Measurements from ENCODE around the gene FNBP1.
"Not testable (repeated sequence)": the region's sequence is repeated elsewhere in the genome, so short reads cannot be mapped to it uniquely, and the experiment has no call there.

The FNBP1 gene

DNA sequence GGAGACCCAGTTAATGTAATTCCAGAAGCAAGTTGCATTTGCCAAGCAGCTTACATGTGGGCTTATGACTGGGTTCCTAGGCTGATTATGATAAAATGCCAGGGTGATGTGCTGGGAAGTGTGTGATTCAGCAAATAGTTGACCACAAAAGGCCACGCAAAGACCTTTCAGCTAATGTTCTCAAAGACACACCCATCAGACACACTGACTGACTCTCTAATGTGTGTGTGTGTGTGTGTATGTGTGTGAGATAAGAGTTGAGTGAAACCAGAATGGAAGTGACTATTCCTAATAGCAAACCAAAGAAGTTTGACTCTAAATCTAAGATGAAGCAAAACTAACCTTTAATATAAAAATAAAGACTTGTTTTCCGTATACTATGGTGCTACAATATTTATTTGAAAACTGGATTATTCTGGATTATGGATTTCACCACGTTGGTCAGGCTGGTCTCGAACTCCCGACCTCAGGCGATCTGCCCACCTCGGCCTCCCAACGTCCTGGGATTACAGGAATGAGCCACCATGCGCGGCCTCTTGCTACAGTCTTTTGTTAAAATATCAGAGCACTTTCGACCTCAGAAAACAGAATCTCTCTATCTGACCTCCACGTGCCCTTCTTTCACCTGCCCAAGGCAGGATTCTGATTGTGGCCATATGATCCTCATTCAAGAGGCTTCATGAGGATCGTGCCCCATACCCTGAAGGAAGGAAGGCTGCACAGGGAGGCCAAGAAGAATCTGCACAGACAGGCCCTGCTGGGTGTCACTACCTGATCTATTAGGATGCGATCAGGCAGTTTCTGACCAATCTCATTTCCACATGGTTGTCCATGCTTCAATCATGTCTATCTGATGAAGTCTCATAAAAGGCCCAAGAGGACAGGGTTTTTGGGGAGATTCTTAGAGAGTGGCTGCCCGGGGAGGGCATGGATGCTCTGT, 132.1 kb downstream of the FNBP1 start:
- peak; percentile 53 for DNase-seq

DNA sequence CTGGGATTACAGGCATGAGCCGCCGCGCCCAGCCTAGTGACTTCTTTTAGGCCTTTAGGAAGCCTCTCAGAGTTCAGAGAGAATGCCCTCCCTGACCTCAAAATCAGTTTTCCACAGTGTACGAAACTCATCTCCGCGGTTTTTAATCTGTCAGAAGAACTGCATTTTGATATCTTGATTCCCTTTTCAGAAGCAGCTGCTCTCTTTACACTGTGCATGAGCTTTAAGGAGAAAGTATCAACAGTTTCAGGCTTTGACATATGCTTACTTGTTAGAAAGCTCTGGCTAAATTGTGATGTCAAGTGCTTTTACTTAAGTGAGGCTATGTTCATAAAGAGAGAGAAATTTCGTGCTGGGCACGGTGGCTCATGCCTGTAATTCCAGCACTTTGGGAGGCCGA, 133.1 kb downstream of the FNBP1 start:
- DNase-seq, result no peak

DNA sequence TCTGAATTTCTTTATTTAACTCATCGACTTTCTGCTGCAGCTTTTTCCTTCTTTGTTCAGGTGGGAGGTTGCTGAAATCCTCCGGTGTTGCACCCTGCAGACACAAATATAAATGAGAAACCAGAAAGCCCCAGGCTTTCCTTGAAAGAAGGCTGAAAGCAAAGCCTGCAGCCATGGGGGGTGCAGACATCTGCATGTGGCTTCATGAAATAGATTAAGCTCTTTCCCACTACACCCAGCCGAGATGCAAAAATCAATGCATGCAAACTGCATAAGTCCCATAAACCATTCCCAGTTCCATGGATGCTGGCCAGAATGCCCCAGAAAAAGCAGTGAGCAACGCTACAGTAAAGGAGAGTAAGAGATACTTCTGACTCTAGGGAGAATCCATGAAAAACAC, 134.1 kb downstream of the FNBP1 start:
- no peak for DNase-seq

DNA sequence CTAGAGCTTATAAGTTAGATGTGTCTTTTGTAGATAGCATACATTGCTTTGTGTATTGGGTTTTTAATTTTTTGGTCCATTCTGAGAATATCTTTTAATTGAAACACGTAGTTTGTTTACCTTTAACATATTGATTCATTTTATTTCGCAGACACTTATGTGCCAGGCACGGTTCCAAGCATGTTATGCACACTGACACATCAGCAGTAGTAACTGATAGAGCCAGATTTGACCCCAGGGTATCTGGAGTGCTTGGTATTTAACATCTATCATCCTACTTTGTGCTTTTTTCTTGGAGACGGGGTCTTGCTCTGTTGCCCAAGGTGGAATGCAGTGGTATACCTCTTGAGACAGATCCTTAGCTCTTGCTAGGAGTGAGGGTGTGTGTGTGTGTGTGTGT, 135.8 kb downstream of the FNBP1 start:
- DNase-seq, result no peak

DNA sequence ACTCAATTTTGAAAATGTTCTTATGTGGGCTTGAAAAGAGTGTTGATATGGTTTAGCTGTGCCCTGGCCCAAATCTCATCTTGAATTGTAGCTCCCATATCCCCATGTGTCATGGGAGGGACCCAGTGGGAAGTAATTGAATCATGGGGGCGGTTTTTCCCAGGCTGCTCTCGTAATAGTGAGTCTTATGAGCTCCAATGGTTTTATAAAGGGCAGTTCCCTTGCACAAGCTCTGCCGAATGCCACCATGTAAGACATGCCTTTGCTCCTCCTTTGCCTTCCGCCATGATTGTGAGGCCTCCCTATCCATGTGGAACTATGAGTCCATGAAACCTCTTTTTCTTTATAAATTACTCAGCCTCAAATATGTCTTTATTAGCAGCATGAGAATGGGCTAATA, 136.7 kb downstream of the FNBP1 start:
- DNase-seq, result no peak

DNA sequence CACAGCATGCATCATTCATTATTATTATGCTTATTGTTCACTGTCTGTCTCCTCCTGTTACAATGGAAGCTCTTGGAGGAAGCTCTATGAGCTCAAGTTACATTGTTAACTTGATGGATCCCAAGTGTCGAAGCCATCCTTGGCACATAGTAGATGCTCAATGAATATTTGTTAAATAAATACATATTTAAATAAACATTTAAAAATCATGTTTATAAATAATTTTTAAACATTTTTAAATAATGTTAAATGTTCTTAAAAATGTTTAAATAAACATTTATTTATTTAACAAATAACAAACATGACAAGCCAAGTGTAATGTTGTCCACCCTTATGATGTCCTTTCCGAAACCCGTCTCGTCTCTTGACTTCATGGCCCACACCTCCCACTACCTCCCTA, 138.3 kb downstream of the FNBP1 start:
- DNase-seq, result no peak

DNA sequence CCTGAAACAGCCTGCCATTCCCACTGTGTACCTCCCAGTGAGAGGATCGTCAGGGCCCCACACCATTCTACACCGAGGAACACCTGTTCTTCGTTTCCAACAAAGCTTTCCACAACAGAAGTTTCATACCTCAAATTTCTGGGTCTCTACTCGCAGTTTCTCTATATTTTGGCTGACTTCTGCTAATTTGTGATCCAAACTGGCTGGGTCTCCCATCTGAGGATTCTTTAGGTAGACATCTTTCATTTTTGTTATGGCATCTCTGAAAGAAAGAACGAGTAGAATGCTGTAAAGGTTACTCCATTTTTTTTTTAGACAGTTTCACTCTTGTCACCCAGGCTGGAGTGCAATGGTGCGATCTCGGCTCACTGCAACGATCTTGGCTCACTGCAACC, 140.3 kb downstream of the FNBP1 start:
- DNase-seq, result no peak

DNA sequence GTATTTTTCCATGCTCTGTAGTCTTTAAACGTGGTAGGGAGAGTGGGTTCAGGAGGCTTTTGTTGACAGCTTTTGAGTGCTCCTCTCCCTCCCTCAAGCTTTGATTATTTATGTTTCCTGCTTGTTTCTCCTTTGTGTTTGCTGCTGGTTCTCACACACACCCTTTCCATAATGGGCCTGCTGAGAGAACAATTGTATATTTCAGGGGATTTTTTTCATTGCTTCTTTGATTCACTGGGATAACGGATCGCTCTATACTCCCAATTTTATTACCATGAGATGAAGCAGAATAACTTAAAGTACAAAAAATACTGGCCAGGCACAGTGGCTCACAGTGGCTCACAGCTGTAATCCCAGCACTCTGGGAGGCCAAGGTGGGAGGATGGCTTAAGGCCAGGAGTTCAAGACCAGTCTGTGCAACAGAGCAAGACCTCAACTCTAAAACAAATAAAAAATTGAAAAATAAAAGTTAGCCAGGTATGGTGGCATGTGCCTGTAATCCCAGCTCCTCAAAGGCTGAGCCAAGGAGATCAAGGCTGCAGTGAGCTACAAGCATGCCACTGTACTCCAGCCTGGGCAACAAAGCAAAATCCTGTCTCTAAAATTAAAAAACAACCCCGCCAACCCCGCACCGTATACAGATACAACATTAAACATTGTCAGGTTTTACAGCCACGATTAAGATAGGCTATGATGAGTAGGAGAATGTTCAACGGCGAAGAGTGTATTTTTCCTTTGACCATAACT, 140.8 kb downstream of the FNBP1 start:
- DNase-seq, result no peak

DNA sequence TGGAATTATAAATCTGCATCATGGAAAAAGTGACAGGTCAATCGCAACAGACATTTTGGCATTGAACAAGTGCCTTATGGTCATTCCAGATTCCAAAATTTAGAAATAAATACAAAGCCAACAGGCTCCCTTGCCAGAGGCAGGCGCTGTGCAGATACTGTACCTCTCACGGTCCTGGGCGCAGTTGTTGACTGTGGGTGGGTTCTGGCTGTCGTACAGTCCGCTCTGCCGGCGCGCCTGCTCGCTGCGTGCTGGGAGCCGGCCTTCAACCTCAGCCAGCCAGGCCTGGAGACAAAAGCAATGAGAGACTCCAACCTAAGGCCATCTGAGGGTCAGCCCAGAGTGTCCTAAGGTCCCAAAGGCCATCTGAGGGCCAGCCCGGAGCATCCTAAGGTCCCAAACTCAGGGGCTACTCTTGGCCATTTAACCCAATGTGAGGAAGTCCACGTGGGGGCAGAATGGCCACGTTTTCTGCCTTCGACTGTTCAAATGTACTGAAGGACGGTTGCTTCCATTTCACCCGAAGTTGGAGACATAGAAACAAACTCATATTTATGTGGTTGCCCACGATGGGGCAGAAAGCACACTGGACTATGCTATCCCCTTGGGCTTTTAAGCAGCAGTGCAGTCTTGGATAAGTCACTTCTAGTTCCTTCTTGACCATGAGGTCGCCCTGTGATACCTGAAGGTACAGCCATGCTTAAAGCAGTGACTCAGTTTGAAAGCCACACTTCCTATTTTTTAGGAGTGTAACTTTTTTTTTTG, 142.5 kb downstream of the FNBP1 start:
- DNase-seq, result no peak

DNA sequence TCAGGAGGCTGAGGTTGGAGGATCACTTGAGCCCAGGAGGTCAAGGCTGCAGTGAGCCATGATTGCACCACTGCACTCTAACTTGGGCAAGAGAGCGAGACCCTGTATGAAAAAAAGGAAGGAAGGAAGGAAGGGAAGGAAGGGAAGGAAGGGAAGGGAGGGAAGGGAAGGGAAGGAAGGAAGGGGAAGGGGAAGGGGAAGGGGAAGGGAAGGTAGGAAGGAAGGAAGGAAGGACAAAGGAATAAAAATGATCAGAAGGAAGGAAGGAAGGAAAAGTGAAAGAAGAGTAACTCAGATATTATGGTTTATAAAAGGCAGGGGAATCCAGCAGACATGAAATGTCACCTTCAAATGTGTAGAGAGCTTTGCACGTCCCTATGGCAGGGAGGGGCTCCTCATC, 143.4 kb downstream of the FNBP1 start:
- DNase-seq, result no peak

DNA sequence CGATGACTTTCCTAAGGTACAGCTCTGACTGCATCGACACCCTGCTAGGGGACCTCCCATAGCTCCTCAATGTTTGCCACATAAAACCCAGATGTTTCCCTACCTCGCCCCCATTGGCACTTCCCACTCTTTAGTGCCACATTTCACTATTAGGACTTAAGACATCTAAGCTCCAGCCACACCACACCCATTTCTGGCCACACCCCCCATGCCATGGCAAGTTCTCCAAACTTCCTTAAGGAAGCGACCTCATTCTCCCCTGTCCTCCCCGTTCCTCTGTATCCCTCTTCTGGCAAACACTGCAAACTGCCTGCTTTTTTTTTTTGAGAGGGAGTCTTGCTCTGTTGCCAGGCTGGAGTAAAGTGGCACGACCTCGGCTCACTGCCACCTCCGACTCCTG, 144.8 kb downstream of the FNBP1 start:
- no peak for DNase-seq

DNA sequence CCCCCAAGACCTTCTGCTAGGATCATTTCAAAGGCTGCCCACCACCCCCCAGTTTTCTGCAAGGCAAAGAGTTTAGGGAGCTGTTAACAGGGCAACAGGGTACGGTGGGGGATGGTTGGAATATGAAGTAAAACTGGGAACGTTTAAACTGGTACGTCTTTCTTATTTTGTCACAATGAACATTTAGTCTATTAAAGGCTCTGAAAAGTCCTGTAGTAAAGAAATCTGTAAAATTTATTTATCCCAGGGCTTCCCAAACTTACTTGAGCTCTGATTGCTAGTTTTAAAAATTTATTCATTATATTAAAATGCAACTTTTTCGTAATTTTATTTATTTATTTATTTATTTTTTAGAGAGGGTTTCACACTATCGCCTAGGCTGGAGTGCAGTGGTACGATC, 145.7 kb downstream of the FNBP1 start:
- no peak for DNase-seq

DNA sequence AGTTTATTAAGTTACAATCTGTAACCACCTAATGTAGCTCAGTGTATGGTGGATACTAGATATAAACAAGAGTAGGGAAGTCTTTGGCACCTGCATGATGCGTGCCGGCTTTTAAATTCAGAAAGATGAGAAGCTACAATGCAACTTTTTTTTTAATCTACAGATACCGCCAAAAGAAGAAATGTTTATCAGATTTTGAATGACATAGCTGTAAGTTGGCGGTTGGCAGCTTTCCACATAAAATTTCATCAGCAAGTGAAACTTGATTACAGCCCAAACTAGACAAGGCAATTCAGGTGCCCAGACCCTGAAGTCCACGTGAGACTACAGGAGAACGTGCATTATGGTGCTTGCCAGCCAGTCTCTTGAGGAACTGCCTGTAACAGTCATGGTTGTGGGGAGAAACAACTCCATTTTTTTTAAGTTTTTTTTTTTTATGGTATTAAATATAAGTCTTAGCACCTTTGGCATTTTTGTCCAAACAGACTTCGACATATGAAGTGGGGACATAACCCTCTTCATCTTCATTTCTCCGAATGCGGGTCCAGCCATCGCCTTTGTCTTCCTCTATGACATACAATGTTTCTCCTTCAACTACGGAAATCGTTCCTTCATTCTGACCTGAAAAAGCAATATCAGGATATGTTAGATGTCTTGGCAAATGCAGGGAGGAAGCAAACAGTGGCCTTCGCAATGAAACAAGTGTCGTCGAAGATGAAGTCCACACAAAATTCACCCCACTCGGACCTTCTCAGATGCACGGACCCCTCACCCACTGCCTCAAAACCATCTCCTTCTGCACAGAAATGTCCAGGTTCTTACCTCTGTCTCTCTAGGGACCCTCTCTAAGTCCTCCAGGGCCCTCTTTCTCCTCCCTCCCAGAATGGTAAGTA, 147.4 kb downstream of the FNBP1 start:
- no peak for DNase-seq

DNA sequence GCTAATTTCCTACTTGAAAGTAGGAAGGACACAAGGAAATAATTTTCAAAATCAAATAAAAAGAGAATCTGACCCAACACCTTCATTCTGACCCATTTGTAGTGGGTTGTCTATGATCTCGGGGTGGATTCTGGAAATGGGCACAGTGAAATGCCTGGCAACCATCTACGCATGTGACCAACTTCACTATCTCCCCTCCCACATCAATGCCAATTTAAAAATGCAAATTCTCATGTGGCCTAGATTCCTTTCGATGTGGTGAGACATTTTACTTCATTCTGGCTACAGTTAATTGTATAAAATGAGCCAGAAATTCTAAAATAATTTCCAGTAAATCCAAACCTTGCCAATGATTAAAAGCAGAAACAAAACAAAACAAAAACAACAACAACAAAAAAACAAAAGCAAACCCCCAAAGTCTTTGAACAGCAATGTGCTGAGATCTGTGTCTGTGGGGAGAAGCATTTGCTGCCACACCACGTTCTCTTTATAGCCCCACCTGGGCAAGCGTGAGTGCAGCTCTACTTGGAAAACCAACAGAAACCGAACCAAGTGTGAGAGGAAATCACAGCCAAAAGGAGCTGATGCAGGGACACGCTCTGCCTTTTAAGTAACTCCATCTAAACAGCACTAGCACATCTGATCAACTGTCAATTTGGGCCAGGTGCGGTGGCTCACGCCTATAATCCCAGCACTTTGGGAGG, 148.7 kb downstream of the FNBP1 start:
- DNase-seq, result no peak

DNA sequence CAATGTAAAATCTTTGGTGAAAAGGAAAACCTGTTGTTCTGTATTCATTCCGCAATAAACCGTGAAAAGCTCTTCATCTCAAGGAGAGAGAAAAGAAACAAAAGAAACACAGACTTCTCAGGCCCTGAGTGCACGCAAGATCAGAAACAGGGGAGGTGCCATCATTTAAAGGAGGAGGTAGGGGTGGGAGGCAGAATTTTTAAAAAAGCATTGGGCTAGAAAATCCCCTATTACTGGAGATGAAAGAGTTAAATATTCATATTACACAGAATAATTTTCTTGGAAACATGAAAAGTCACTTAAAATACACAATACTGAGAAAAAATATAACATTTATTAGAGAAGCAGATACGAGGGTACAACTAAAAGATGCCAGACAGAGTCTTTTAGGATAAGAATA, 151.4 kb downstream of the FNBP1 start:
- DNase-seq, result no peak

DNA sequence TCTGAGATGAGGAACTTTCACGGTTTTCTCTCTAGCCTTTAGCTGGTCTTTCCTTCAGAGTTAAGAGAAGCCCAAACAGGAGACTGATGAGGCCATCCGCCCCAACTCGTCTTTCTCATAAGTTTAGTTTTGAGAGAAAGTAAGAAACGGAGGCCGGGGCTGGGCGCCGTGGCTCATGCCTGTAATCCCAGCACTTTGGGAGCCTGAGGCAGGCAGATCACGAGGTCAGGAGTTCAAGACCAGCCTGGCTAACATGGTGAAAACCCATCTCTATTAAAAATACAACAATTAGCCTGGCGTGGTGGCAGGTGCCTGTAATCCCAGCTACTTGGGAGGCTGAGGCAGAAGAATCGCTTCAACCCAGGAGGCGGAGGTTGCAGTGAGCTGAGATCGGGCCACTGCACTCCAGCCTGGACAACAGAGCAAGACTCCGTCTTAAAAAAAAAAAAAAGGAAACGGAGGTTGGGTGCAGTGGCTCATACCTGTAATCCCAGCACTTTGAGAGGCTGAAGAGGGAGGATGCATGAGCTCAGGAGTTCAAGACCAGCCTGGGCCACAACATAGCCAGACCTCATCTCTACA, 152.2 kb downstream of the FNBP1 start:
- not testable (repeated sequence) for DNase-seq

DNA sequence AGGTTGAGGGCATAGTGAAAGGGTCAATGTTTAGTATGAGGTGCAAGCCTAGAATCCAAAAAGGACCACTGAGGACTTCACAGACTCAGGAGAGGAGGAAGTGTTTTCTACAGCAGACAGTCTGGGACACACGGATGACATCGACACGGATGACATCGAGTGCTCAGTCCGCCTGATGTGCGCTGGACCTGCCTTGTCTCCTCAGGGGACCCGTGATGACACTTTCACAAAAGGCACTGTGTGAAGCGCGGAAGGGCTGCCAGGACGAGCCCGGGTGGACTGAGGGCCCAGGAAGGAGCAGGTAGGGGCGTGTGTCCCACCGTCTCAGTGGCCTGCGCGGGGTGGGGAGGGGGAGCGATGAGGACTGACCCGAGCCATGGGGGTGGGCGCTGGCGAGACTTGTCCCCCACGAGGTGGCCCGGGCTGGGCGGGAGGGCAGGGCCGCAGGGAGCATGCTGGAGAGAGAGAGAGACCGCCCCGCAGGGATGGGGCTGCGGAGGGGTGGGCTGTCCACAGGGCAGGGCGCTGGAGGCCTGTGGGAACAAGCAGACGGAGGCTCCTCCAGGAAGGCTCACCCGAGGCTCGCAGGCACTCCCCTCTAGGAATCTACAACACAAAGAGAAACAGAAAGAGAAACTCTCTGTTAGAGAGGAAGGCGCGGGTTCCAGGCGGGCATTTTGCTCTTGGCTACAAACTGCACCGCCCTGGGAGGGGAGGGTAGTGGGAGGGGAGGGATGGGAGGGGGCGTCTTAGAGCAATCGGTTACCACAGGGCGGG, 152.9 kb downstream of the FNBP1 start:
- DNase-seq, result no peak

DNA sequence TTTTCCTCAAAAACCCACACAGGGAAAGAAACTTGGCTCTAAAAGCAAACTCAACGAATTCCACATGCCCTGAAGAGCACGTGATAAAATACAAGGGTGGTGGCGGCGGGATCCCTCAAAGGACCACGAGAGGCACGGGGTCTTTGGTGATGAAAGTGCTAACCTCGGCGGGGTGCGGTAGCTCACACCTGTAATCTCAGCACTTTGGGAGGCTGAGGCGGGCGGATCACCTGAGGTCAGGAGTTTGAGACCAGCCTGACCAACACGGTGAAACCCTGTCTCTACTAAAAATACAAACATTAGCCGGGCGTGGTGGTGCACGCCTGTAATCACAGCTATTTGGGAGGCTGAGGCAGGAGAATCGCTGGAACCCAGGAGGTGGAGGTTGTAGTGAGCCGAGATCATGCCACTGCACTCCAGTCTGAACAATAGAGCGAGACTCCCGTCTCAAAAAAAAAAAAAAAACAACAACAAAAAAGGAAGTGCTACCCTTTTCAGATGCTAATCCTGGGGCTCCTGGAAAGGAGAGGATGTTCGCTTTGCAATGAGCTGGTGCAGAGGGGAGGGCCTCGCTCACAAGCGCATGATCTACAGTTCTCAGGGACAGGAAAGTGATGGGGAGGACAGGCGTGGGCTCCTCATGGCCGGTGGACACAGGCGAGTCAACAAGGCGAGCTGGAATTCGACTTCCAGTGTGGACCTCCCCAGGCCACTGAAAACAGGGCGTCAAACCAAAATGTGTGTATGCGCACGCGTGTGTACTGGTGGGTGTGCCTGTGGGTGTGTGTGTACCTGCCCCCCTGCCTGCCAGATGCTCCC, 153.7 kb downstream of the FNBP1 start:
- no peak for DNase-seq

DNA sequence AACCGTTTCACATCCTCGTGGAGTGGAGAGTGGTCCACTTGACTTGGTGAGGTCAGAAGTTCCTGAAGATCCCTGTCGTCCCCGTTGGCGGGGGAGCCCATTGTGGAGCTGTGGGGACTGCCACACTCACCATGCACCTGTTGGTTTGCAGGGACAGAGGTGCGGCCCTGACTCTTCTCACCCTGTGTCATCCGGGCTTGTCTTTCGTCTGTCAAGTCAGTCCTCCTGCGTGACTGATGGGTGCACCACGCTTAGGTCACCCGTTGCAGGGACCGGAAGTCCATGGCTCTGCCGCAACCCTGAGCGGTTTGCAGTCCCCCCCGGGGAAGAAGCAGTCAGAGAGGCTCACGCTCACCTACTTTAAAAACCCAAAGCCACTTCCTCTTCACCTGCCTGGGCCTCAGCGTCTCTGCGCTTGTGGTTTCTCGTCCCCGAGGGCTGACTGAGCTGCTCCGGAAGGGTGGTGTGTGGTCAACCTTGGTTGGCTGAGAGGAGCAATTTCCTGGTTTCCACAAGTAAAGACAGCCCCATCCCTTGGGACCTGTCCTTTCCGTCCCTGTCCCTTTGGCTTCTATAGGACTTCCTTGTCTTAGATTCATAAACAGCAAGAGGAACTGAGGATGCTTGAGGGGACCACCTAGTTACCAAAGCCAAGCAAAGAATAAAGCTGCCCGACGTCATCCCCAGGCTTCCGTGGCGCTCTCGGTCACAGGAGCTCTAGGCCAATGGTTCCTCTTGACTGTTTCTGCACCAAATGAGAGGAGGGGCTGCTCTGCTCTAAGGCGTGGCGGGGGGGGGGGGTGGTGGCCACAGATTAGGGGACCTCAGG, 154.5 kb downstream of the FNBP1 start:
- no peak for DNase-seq
